Neural progenitor cell (in vitro differentiated cells): Measurements from ENCODE around the gene PPP1R14B.

Source experiments
- CTCF ChIP-seq: fragments of 200-600 bp; sonication (generic); IDR thresholded peaks from 2 replicates; pipeline ENCODE4 v1.5.1; 2017; ENCODE audit warnings: antibody characterized with exemption, mild to moderate bottlenecking
- EZH2 ChIP-seq: fragments of 200-600 bp; sonication (generic); IDR thresholded peaks from 2 replicates; pipeline ENCODE4 v1.6.1; 2017; ENCODE audit warnings: antibody characterized with exemption, mild to moderate bottlenecking, moderate library complexity
- EZH2phosphoT487 ChIP-seq: fragments of 200-600 bp; sonication (generic); IDR thresholded peaks from 2 replicates; pipeline ENCODE4 v1.6.1; 2017; ENCODE audit warnings: antibody characterized with exemption

DNA sequence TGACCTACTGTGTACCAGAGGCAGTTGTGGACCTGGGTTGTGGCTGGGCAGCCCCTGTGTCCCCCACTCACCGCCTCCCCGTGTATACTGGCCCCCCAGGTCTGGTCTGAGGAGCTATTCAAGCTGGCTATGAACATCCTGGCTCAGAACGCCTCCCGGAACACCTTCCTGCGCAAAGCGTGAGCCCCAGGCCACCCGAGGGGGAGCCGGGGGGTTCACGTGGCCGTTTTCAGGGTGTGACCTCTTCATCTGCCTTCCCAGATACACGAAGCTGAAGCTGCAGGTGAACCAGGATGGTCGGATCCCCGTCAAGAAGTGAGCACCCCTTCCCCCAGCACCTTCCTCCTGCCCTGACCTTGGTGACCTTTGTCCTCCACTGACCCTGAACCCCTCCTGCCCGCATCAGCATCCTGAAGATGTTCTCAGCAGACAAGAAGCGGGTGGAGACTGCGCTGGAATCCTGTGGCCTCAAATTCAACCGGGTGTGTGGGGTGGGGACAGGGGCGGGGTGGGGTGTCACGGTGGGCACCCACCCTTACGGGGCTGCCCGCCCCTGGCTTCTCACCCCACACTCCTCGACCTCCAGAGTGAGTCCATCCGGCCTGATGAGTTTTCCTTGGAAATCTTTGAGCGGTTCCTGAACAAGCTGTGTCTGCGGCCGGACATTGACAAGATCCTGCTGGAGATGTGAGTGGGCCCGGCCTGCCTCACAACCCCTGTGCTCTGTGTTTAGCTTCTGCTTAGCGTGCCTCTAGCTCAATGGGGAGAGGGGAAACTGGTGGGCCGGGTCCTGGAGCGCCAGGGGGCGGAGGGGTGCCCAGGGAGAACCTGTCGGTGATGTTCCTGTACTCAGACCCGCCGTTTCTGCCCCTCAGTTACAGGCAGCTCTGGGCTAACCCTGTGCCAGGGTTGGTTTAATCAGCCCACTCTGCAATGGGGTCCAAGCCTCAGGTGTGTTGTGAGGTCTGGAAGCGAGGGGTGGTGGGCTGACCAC lies 8.7 kb upstream of the PPP1R14B start:
- no peak for TF ChIP-seq EZH2phosphoT487
- no peak for TF ChIP-seq CTCF
- no peak for TF ChIP-seq EZH2
